Measurements from ENCODE around the gene PRKCG. TPM values are rescaled to one million over a fixed set of nuclear protein-coding genes. Genes with fewer than 3 reads are reported as not detected.
A peak's percentile ranks its signal among the peaks of the same experiment; 100 is the strongest.

Gene PRKCG
- total and polyA plus RNA-seq, 2 experiments from 2014 or later = not detected

DNA sequence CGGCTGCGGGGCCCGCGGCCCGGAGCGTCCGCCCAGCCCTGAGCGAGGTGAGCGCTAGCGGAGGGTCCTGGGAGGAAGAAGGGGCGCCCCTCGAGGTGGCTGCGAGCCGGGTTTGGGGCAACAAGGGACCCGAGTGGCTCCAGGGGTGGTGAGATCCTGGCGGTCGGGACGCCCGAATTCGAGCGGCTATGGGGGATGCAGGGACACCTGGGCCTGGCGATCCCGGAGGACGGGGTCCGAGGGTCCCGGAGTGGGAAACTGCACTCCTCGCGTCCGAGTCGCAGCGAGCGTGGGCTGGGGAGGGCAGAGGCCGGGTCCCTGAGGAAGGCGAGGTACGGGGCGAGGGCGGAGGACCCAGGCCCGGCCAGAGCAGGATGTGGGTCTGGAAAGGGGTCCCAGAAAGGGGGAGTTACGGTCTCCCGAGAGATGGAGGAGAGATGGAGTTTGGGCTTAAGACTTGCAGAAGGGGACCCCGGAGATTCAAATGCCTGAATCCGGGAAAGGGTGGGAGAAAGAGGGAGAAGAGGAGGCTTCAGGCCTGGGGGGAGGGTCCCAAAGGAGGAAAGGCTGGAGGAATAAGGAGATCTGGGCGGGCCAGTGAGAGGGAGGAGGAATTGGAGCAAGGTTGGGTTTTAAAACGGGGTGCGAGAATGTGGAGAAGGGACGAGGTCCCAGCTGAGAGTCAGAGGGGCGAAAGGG is 27.6 kb downstream of the PRKCG start:
- Histone ChIP-seq H2AFZ (no peak overlapping the region), H3K36me3 (ENCODE audit: low read depth) (no peaks in the 10 kb centered on the region), H3K4me1 (ENCODE audit: insufficient read depth) (peaks cover 7% of the 10 kb centered on the region; the same call in 1 of the 2 replicates), H3K4me3 (no peak overlapping the region), H3K27me3 (replicated peaks; ENCODE audit: insufficient read depth) (peaks cover 56% of the 10 kb centered on the region), H3K27ac (no peak overlapping the region), H3K79me2 (ENCODE audit: insufficient read depth) (no peaks in the 10 kb centered on the region), H3F3A (ENCODE audit: insufficient read depth) (no peaks in the 10 kb centered on the region), H3K9me2 (ENCODE audit: insufficient read depth) (no peaks in the 10 kb centered on the region), H4K20me1 (ENCODE audit: insufficient read depth) (no peaks in the 10 kb centered on the region), H3K9me3 (ENCODE audit: low read depth) (no peaks in the 10 kb centered on the region), H3K9ac (no peak overlapping the region), H3K4me2 (ENCODE audit: unreplicated experiment) (no peak overlapping the region)
- in situ Hi-C loops (cut with MboI) = no loop called here
- no peak for DNase-seq
- WGBS, 2 experiments (ENCODE audit: low coverage in 1 of 2, low lambda C conversion rate in 2 of 2, missing lambda C conversion rate in 2 of 2) = 1 to 2% methylated on average over 26 to 47 of the region's 47 CpGs
- TF ChIP-seq EZH2phosphoT487 (IDR thresholded peaks at IDR 0.05; ENCODE audit: insufficient read depth, low read depth) (peak; percentile 73; the same call in 1 of the 2 replicates), EZH2 (IDR thresholded peaks at IDR 0.05; ENCODE audit: insufficient read depth, poor library complexity, severe bottlenecking) (peak; percentile 87)

GRCh38 chr19:53910170-53910518 is 28.1 kb downstream of the PRKCG start:
- no peak overlapping the region for H3K9ac ChIP-seq
- H3K27me3 ChIP-seq (replicated peaks; ENCODE audit: insufficient read depth) = peaks cover 56% of the 10 kb centered on the region
- no peak overlapping the region for H3K27ac ChIP-seq
- H3K9me2 ChIP-seq (ENCODE audit: insufficient read depth) = no peaks in the 10 kb centered on the region
- H2AFZ ChIP-seq = no peak overlapping the region
- H3K4me3 ChIP-seq = no peak overlapping the region
- no peak for DNase-seq
- H3K4me1 ChIP-seq (ENCODE audit: insufficient read depth) = peaks cover 7% of the 10 kb centered on the region; the same call in 1 of the 2 replicates
- TF ChIP-seq EZH2phosphoT487 (IDR thresholded peaks at IDR 0.05; ENCODE audit: insufficient read depth, low read depth) = no peak; the same call in 1 of the 2 replicates
- no peak for TF ChIP-seq EZH2 (IDR thresholded peaks at IDR 0.05; ENCODE audit: insufficient read depth, poor library complexity, severe bottlenecking)
- H3K36me3 ChIP-seq (ENCODE audit: low read depth) = no peaks in the 10 kb centered on the region
- H3K4me2 ChIP-seq (ENCODE audit: unreplicated experiment) = no peak overlapping the region
- H3F3A ChIP-seq (ENCODE audit: insufficient read depth) = no peaks in the 10 kb centered on the region
- no peaks in the 10 kb centered on the region for H3K79me2 ChIP-seq (ENCODE audit: insufficient read depth)
- in situ Hi-C loops (cut with MboI) = no loop called here
- 1 to 2% methylated on average over 11 to 13 of the region's 13 CpGs for WGBS, 2 experiments (ENCODE audit: low coverage in 1 of 2, low lambda C conversion rate in 2 of 2, missing lambda C conversion rate in 2 of 2)
- no peaks in the 10 kb centered on the region for H3K9me3 ChIP-seq (ENCODE audit: low read depth)
- no peaks in the 10 kb centered on the region for H4K20me1 ChIP-seq (ENCODE audit: insufficient read depth)

DNA sequence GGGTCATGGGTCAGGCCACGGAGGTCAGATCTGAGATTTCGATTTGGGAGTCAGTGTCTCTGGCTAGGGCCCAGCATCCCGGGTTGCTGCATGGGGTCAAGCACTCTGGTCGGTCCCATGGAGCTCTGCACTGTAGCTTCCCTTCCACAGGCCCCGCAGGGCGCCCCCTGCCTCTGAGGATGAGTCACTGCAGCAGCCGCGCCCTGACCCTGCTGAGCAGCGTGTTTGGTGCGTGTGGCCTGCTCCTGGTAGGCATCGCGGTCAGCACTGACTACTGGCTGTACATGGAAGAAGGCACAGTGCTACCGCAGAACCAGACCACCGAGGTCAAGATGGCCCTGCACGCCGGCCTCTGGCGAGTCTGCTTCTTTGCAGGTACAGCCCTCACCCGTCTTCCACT is 30.7 kb downstream of the PRKCG start:
- Histone ChIP-seq H3K4me1 (ENCODE audit: insufficient read depth) (peaks cover 7% of the 10 kb centered on the region; the same call in 1 of the 2 replicates), H3K79me2 (ENCODE audit: insufficient read depth) (no peaks in the 10 kb centered on the region), H2AFZ (no peak overlapping the region), H3K9ac (no peak overlapping the region), H3F3A (ENCODE audit: insufficient read depth) (no peaks in the 10 kb centered on the region), H3K4me3 (no peak overlapping the region), H3K36me3 (ENCODE audit: low read depth) (no peaks in the 10 kb centered on the region), H4K20me1 (ENCODE audit: insufficient read depth) (no peaks in the 10 kb centered on the region), H3K27ac (no peak overlapping the region), H3K27me3 (replicated peaks; ENCODE audit: insufficient read depth) (peaks cover 43% of the 10 kb centered on the region), H3K4me2 (ENCODE audit: unreplicated experiment) (no peak overlapping the region), H3K9me2 (ENCODE audit: insufficient read depth) (no peaks in the 10 kb centered on the region), H3K9me3 (ENCODE audit: low read depth) (no peaks in the 10 kb centered on the region)
- no peak for DNase-seq
- no peak for TF ChIP-seq EZH2 (IDR thresholded peaks at IDR 0.05; ENCODE audit: insufficient read depth, poor library complexity, severe bottlenecking)
- 77% methylated on average over 18 of the region's 18 CpGs for WGBS, 2 experiments (ENCODE audit: low coverage in 1 of 2, low lambda C conversion rate in 2 of 2, missing lambda C conversion rate in 2 of 2)
- in situ Hi-C loops (cut with MboI) = no loop called here

DNA sequence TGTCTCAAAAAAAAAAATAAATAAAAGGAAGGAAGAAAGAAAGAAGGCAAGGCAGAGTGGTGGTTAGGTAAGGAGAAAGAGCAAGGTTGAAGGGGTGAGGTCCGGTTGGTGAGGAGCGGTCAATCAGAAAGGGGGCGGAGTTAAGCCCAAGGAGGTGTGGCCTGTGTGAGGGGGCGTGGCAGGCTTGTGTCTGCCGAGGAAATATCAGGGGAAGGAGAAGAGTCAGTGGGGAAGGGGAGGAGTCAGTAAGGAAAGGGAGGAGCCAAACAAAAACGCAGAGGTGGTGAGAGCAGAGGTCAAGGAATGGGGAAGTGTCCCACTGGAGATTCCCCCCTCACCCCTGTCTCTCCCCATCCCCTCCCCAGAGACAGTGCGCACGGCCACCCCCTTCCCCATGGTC is 33.0 kb downstream of the PRKCG start:
- no peaks in the 10 kb centered on the region for H3F3A ChIP-seq (ENCODE audit: insufficient read depth)
- no peak overlapping the region for H3K4me2 ChIP-seq (ENCODE audit: unreplicated experiment)
- no peaks in the 10 kb centered on the region for H3K9me3 ChIP-seq (ENCODE audit: low read depth)
- no peaks in the 10 kb centered on the region for H3K9me2 ChIP-seq (ENCODE audit: insufficient read depth)
- in situ Hi-C loops (cut with MboI) = no loop called here
- H3K4me1 ChIP-seq (ENCODE audit: insufficient read depth) = no peaks in the 10 kb centered on the region
- peaks cover 22% of the 10 kb centered on the region for H3K27me3 ChIP-seq (replicated peaks; ENCODE audit: insufficient read depth)
- TF ChIP-seq EZH2 (IDR thresholded peaks at IDR 0.05; ENCODE audit: insufficient read depth, poor library complexity, severe bottlenecking) = no peak
- no peak for TF ChIP-seq EZH2phosphoT487 (IDR thresholded peaks at IDR 0.05; ENCODE audit: insufficient read depth, low read depth)
- no peak for DNase-seq
- no peak overlapping the region for H2AFZ ChIP-seq
- H4K20me1 ChIP-seq (ENCODE audit: insufficient read depth) = no peaks in the 10 kb centered on the region
- no peaks in the 10 kb centered on the region for H3K79me2 ChIP-seq (ENCODE audit: insufficient read depth)
- no peaks in the 10 kb centered on the region for H3K36me3 ChIP-seq (ENCODE audit: low read depth)
- no peak overlapping the region for H3K9ac ChIP-seq
- 44 to 48% methylated on average over 6 to 8 of the region's 8 CpGs for WGBS, 2 experiments (ENCODE audit: low coverage in 1 of 2, low lambda C conversion rate in 2 of 2, missing lambda C conversion rate in 2 of 2)
- H3K4me3 ChIP-seq = no peak overlapping the region
- no peak overlapping the region for H3K27ac ChIP-seq

Measured in GM23248 (cell line).